ENCODE data around the gene CDK14. TPM values are rescaled to one million over a fixed set of nuclear protein-coding genes. Genes with fewer than 3 reads are reported as not detected.

The CDK14 gene
- polyA plus RNA-seq, 1 donor from 2014 or later, result 25.1 TPM

DNA sequence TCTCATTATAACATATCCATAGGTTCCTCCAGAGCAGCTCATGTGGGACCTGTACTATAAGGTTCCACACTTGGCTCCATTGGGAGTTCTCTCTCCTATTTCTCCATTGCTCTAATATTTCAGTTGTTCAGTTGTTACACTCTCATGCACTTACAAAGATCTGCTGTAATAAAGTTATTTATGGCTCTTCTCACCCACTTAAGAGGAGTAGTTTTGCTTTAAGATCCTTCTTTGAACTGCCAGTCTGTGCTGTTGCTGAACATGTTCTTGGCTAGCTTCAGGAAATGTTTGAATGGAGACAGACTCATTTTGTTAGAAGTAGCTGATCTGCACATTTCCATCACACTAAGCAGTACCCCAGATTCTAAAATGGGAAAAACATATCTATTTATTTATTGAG lies 250.1 kb downstream of the CDK14 start:
- TF ChIP-seq EP300 (conservative IDR thresholded peaks at IDR 0.05; ENCODE audit: poor library complexity, severe bottlenecking) (no peak), POLR2AphosphoS5 (IDR thresholded peaks at IDR 0.05) (no peak), RAD21 (conservative IDR thresholded peaks at IDR 0.05) (no peak), SMC3 (conservative IDR thresholded peaks at IDR 0.05; ENCODE audit: poor library complexity) (no peak), EZH2 (IDR thresholded peaks at IDR 0.05; ENCODE audit: borderline replicate concordance, insufficient read depth, low read length, poor library complexity, severe bottlenecking) (no peak)
- TF ChIP-seq, protein P1, sequence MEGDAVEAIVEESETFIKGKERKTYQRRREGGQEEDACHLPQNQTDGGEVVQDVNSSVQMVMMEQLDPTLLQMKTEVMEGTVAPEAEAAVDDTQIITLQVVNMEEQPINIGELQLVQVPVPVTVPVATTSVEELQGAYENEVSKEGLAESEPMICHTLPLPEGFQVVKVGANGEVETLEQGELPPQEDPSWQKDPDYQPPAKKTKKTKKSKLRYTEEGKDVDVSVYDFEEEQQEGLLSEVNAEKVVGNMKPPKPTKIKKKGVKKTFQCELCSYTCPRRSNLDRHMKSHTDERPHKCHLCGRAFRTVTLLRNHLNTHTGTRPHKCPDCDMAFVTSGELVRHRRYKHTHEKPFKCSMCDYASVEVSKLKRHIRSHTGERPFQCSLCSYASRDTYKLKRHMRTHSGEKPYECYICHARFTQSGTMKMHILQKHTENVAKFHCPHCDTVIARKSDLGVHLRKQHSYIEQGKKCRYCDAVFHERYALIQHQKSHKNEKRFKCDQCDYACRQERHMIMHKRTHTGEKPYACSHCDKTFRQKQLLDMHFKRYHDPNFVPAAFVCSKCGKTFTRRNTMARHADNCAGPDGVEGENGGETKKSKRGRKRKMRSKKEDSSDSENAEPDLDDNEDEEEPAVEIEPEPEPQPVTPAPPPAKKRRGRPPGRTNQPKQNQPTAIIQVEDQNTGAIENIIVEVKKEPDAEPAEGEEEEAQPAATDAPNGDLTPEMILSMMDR (IDR thresholded peaks at IDR 0.05; ENCODE audit: poor library complexity, severe bottlenecking), result no peak

DNA sequence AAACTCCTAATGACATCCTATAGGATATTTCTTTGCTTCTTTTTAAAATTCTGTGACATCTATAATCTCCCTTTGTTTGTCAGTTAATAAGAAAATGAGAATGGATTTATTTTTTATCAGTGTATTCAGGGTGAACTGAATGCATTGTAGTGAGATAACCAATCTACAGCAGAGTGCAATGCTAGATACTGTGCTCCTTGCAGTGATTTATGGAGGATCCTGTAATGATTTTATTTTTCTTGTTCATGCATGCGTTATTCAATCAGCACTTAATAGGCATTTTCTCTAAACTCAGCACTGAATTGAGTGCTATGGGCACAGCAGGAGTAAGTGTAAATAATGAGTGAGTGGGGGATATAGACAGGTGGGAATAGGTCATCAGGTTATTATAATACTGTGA lies 253.9 kb downstream of the CDK14 start:
- no peaks in the 10 kb centered on the region for H3F3A ChIP-seq (ENCODE audit: insufficient read depth, low read length, poor library complexity, severe bottlenecking)
- no peak overlapping the region for H3K4me2 ChIP-seq (ENCODE audit: low read length)
- no peak overlapping the region for H3K9ac ChIP-seq (ENCODE audit: low read length)
- H3K9me3 ChIP-seq (ENCODE audit: low read length), result no peaks in the 10 kb centered on the region
- H3K4me3 ChIP-seq (ENCODE audit: low read length), result no peak overlapping the region
- H3K9me2 ChIP-seq (ENCODE audit: insufficient read depth, low read length), result no peaks in the 10 kb centered on the region
- no peaks in the 10 kb centered on the region for H3K79me2 ChIP-seq (replicated peaks; ENCODE audit: insufficient read depth, low read length)
- TF ChIP-seq EP300 (conservative IDR thresholded peaks at IDR 0.05; ENCODE audit: poor library complexity, severe bottlenecking), result peak; percentile 17
- TF ChIP-seq, protein P1 (IDR thresholded peaks at IDR 0.05; ENCODE audit: poor library complexity, severe bottlenecking), result no peak
- no peaks in the 10 kb centered on the region for H3K27me3 ChIP-seq (ENCODE audit: insufficient read depth, low read depth, low read length)
- no peak overlapping the region for H3K27ac ChIP-seq (ENCODE audit: low read length)
- H4K20me1 ChIP-seq (ENCODE audit: insufficient read depth), result no peaks in the 10 kb centered on the region
- H2AFZ ChIP-seq (ENCODE audit: low read depth, low read length), result no peak overlapping the region
- no peaks in the 10 kb centered on the region for H3K36me3 ChIP-seq (ENCODE audit: insufficient read depth, low read length)

More for the DNA sequence above, 250.1 kb downstream of the CDK14 start:
- Histone ChIP-seq H3K27me3 (ENCODE audit: insufficient read depth, low read depth, low read length) (no peaks in the 10 kb centered on the region), H3K79me2 (replicated peaks; ENCODE audit: insufficient read depth, low read length) (no peaks in the 10 kb centered on the region), H3K9me2 (ENCODE audit: insufficient read depth, low read length) (no peaks in the 10 kb centered on the region), H4K20me1 (ENCODE audit: insufficient read depth) (no peaks in the 10 kb centered on the region), H3K9ac (ENCODE audit: low read length) (no peak overlapping the region), H2AFZ (ENCODE audit: low read depth, low read length) (no peak overlapping the region), H3K27ac (ENCODE audit: low read length) (no peak overlapping the region), H3K36me3 (ENCODE audit: insufficient read depth, low read length) (no peaks in the 10 kb centered on the region), H3K4me3 (ENCODE audit: low read length) (no peak overlapping the region), H3K4me2 (ENCODE audit: low read length) (no peak overlapping the region), H3K9me3 (ENCODE audit: low read length) (no peaks in the 10 kb centered on the region), H3F3A (ENCODE audit: insufficient read depth, low read length, poor library complexity, severe bottlenecking) (no peaks in the 10 kb centered on the region)

GRCh38 chr7:90850471-90850870 lies 254.3 kb downstream of the CDK14 start:
- no peaks in the 10 kb centered on the region for H3K79me2 ChIP-seq (replicated peaks; ENCODE audit: insufficient read depth, low read length)
- H3K4me2 ChIP-seq (ENCODE audit: low read length), result no peak overlapping the region
- H3K4me3 ChIP-seq (ENCODE audit: low read length), result no peak overlapping the region
- H4K20me1 ChIP-seq (ENCODE audit: insufficient read depth), result no peaks in the 10 kb centered on the region
- no peaks in the 10 kb centered on the region for H3K9me2 ChIP-seq (ENCODE audit: insufficient read depth, low read length)
- no peaks in the 10 kb centered on the region for H3K9me3 ChIP-seq (ENCODE audit: low read length)
- no peaks in the 10 kb centered on the region for H3K36me3 ChIP-seq (ENCODE audit: insufficient read depth, low read length)
- H3K27me3 ChIP-seq (ENCODE audit: insufficient read depth, low read depth, low read length), result no peaks in the 10 kb centered on the region
- TF ChIP-seq, protein P1 (IDR thresholded peaks at IDR 0.05; ENCODE audit: poor library complexity, severe bottlenecking), result no peak
- no peak for TF ChIP-seq SMC3 (conservative IDR thresholded peaks at IDR 0.05; ENCODE audit: poor library complexity)
- no peak for TF ChIP-seq EZH2 (IDR thresholded peaks at IDR 0.05; ENCODE audit: borderline replicate concordance, insufficient read depth, low read length, poor library complexity, severe bottlenecking)
- no peak for TF ChIP-seq TAF1 (IDR thresholded peaks at IDR 0.05; ENCODE audit: low read depth)
- no peak for TF ChIP-seq RAD21 (conservative IDR thresholded peaks at IDR 0.05)
- TF ChIP-seq, protein P2, sequence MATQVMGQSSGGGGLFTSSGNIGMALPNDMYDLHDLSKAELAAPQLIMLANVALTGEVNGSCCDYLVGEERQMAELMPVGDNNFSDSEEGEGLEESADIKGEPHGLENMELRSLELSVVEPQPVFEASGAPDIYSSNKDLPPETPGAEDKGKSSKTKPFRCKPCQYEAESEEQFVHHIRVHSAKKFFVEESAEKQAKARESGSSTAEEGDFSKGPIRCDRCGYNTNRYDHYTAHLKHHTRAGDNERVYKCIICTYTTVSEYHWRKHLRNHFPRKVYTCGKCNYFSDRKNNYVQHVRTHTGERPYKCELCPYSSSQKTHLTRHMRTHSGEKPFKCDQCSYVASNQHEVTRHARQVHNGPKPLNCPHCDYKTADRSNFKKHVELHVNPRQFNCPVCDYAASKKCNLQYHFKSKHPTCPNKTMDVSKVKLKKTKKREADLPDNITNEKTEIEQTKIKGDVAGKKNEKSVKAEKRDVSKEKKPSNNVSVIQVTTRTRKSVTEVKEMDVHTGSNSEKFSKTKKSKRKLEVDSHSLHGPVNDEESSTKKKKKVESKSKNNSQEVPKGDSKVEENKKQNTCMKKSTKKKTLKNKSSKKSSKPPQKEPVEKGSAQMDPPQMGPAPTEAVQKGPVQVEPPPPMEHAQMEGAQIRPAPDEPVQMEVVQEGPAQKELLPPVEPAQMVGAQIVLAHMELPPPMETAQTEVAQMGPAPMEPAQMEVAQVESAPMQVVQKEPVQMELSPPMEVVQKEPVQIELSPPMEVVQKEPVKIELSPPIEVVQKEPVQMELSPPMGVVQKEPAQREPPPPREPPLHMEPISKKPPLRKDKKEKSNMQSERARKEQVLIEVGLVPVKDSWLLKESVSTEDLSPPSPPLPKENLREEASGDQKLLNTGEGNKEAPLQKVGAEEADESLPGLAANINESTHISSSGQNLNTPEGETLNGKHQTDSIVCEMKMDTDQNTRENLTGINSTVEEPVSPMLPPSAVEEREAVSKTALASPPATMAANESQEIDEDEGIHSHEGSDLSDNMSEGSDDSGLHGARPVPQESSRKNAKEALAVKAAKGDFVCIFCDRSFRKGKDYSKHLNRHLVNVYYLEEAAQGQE (IDR thresholded peaks at IDR 0.05; ENCODE audit: borderline replicate concordance), result no peak
- no peak for TF ChIP-seq POLR2AphosphoS5 (IDR thresholded peaks at IDR 0.05)
- TF ChIP-seq EP300 (conservative IDR thresholded peaks at IDR 0.05; ENCODE audit: poor library complexity, severe bottlenecking), result no peak
- TF ChIP-seq MXI1 (conservative IDR thresholded peaks at IDR 0.05; ENCODE audit: poor library complexity, severe bottlenecking), result no peak
- no peak overlapping the region for H3K9ac ChIP-seq (ENCODE audit: low read length)
- no peak overlapping the region for H2AFZ ChIP-seq (ENCODE audit: low read depth, low read length)
- H3K27ac ChIP-seq (ENCODE audit: low read length), result no peak overlapping the region
- H3F3A ChIP-seq (ENCODE audit: insufficient read depth, low read length, poor library complexity, severe bottlenecking), result no peaks in the 10 kb centered on the region
